Calu3 (cell line): ENCODE results near the gene TBX15. TPM values are rescaled to one million over a fixed set of nuclear protein-coding genes. Genes with fewer than 3 reads are reported as not detected.
"Not testable (repeated sequence)": the region's sequence is repeated elsewhere in the genome, so short reads cannot be mapped to it uniquely, and the experiment has no call there.

Experiments used
- BruUV-seq: library from RNA; stranded (reverse); fragments of 400-500 nt; replicated peaks from 2 replicates; lab custom pipeline; 2021; lab: Mats Ljungman, UMichigan
- CTCF ChIA-PET: fragments of 300-600 bp; sonication (Branson Sonifier 250); formaldehyde crosslinking; loops from one replicate; lab custom pipeline; 2022; ENCODE audit warnings: antibody characterized with exemption; lab: Charles Lee
- DNase-seq: peaks from one replicate; pipeline ENCODE4 v3.0.0; 2022
- H3K27ac Mint-ChIP-seq: one replicate; pipeline ENCODE4 v1.8.0; 2022; ENCODE audit warnings: mixed read lengths; ENCODE audit not compliant: unreplicated experiment
- H3K27me3 Mint-ChIP-seq: one replicate; pipeline ENCODE4 v1.8.0; 2022; ENCODE audit warnings: mixed read lengths; ENCODE audit not compliant: unreplicated experiment
- H3K36me3 Mint-ChIP-seq: one replicate; pipeline ENCODE4 v1.8.0; 2022; ENCODE audit warnings: mild to moderate bottlenecking, moderate library complexity, mixed read lengths; ENCODE audit not compliant: insufficient read depth, unreplicated experiment
- H3K4me1 Mint-ChIP-seq: one replicate; pipeline ENCODE4 v1.8.0; 2022; ENCODE audit warnings: mild to moderate bottlenecking, low read depth, mixed read lengths; ENCODE audit not compliant: unreplicated experiment
- H3K4me3 Mint-ChIP-seq: one replicate; pipeline ENCODE4 v1.8.0; 2022; ENCODE audit warnings: mild to moderate bottlenecking, low read depth, moderate library complexity, mixed read lengths; ENCODE audit not compliant: unreplicated experiment
- H3K9me3 Mint-ChIP-seq: one replicate; pipeline ENCODE4 v1.8.0; 2022; ENCODE audit warnings: low read depth, mixed read lengths; ENCODE audit not compliant: unreplicated experiment
- intact Hi-C: fragments of 100-400 bp; cut with micrococcal nuclease; formaldehyde crosslinking; loops from one replicate; pipeline ENCODE4 v1.10.0; 2022; ENCODE audit not compliant: unreplicated experiment
- total RNA-seq: library from RNA; stranded (reverse); gene quantifications from 2 replicates; pipeline ENCODE4 v1.2.3, GENCODE V29; 2022
- TF ChIP-seq, protein P1 (sequence below): fragments of 200-600 bp; IDR thresholded peaks from one replicate; pipeline ENCODE4 v1.8.0; 2022; ENCODE audit warnings: antibody characterized with exemption; ENCODE audit not compliant: unreplicated experiment

Gene TBX15
- total RNA-seq, 1 experiment from 2014 or later = not detected

DNA sequence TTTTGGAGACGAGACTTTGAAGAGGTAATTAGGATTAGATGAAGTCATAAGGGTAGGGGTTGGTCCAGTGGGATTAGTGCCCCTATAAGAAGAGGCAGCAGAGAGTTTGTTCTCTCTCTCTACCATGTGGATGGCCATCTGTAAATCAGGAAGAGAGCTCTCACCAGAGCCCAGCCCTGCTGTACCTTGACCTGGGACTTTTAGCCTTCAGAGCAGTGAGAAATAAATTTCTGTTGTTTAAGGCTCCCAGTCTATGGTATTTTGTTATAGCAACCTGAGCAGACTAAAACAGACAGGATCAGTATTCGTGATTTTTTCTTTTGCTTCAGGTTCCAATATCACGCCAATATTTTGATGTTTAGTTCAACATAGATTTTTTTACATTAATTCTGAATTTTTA is 30.0 kb downstream of the TBX15 start:
- intact Hi-C loops = no loop called here
- CTCF ChIA-PET = no interaction called here
- H3K27me3 Mint-ChIP-seq = no peaks in the 10 kb centered on the region
- no TSS peak for BruUV-seq
- H3K9me3 Mint-ChIP-seq = peaks cover under 1% of the 10 kb centered on the region
- peaks cover 5% of the 10 kb centered on the region for H3K36me3 Mint-ChIP-seq
- H3K4me1 Mint-ChIP-seq = peaks cover 34% of the 10 kb centered on the region
- DNase-seq = no peak
- H3K4me3 Mint-ChIP-seq = no peak overlapping the region
- TF ChIP-seq, protein P1, sequence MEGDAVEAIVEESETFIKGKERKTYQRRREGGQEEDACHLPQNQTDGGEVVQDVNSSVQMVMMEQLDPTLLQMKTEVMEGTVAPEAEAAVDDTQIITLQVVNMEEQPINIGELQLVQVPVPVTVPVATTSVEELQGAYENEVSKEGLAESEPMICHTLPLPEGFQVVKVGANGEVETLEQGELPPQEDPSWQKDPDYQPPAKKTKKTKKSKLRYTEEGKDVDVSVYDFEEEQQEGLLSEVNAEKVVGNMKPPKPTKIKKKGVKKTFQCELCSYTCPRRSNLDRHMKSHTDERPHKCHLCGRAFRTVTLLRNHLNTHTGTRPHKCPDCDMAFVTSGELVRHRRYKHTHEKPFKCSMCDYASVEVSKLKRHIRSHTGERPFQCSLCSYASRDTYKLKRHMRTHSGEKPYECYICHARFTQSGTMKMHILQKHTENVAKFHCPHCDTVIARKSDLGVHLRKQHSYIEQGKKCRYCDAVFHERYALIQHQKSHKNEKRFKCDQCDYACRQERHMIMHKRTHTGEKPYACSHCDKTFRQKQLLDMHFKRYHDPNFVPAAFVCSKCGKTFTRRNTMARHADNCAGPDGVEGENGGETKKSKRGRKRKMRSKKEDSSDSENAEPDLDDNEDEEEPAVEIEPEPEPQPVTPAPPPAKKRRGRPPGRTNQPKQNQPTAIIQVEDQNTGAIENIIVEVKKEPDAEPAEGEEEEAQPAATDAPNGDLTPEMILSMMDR = no peak
- H3K27ac Mint-ChIP-seq = no peak overlapping the region

DNA sequence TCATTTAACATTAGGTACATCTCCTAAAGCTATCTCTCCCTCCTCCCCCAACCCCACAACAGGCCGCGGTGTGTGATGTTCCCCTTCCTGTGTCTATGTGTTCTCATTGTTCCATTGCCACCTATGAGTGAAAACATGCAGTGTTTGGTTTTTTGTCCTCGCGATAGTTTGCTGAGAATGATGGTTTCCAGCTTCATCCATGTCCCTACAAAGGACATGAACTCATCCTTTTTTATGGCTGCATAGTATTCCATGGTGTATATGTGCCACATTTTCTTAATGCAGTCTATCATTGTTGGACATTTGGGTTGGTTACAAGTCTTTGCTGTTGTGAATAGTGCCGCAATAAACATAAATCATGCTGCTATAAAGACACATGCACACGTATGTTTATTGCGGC is 30.6 kb downstream of the TBX15 start:
- H3K4me3 Mint-ChIP-seq, H3K9me3 Mint-ChIP-seq, CTCF ChIA-PET, DNase-seq, intact Hi-C loops, H3K27me3 Mint-ChIP-seq, H3K27ac Mint-ChIP-seq, BruUV-seq, H3K36me3 Mint-ChIP-seq: not testable (repeated sequence)
- peaks cover 32% of the 10 kb centered on the region for H3K4me1 Mint-ChIP-seq

DNA sequence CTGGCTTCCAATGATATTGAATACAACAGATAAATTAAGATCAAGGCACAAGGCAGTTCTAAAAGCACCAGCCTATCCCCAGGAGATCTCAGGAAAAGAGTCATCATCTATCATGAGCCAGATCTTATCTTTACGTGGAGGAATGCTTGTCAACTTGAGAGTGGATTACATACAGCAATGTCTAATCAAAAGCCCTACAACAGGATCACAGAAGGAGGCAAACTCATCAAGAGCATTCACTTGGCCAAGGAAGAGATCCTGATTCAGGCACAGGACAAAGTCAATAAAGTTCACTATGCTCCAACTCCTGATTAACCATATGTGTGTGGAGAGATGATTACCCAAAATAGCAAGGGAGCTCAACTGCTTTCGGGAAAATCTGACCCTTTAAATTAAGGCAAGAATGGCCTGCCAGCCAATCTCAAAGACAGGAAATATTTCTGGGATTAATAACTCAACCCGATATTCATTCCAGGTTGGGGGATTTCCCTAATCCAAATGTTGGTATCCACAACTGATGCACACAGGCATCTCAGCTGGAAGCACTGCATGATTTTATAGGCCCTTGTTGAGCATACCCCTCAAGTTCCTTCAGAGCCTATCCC is 33.7 kb downstream of the TBX15 start:
- Mint-ChIP-seq H3K36me3 (no peaks in the 10 kb centered on the region), H3K4me3 (no peak overlapping the region), H3K27ac (no peak overlapping the region)

DNA sequence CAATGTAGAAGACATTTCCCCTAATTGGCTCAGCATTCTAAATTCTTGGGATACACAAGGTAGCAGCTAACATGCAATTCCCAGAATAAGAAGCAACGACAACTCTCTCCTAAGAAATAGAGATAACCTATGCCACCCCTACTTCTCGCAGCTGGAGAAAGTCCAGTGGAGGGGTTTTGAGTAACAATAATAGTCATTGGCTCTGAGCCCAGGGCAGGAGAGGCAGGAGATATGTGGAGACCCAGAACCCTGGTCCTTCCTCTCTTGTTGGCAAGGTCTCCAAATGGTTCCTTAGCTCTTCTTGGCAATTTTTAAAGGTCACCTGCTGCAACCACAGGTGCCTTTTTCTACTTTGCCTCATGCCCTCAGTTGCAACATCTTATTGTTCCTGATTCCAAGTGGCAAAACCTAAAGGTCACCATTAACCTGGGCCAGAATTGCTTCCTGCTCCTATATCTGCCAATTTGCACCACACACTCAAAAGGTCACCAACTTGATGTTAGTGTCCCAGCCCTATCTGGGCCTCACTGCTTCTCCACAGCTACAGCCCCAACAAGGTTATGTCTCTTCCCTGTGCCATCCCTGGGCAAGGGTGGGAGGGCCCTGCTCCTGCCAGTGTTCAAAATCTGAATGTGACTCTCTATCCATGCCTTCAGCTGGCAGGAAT is 36.7 kb downstream of the TBX15 start:
- BruUV-seq = no TSS peak
- peaks cover 21% of the 10 kb centered on the region for H3K4me1 Mint-ChIP-seq
- H3K36me3 Mint-ChIP-seq = no peaks in the 10 kb centered on the region
- no peaks in the 10 kb centered on the region for H3K9me3 Mint-ChIP-seq
- no peak overlapping the region for H3K27ac Mint-ChIP-seq
- CTCF ChIA-PET = no interaction called here
- no peaks in the 10 kb centered on the region for H3K27me3 Mint-ChIP-seq
- intact Hi-C loops = no loop called here
- TF ChIP-seq, protein P1 = no peak
- DNase-seq = no peak
- H3K4me3 Mint-ChIP-seq = no peak overlapping the region

More for the DNA sequence above, 33.7 kb downstream of the TBX15 start:
- intact Hi-C loops = no loop called here
- Mint-ChIP-seq H3K9me3 (no peaks in the 10 kb centered on the region), H3K27me3 (no peaks in the 10 kb centered on the region), H3K4me1 (peaks cover 13% of the 10 kb centered on the region)
- BruUV-seq = no TSS peak
- no peak for DNase-seq
- TF ChIP-seq, protein P1 = no peak
- CTCF ChIA-PET = no interaction called here

DNA sequence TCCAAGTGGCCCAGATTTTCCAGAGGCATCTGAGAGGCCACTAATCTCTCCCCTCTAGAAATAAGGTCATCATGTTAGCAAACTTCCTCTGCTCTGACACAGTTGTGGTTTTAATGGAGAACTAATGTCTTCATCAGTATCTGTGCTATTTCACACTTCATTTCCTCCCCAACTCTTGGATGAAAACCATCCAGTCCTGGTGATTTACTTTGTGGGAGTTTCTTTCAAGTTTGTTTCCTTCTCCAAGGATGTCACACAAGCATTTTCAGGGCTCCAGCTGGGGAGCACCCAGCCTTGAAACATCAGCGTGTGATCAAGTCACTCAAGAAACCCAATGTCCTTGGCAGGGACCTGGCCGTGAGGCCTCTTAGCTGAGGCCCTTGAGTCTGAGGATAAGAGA is 38.8 kb downstream of the TBX15 start:
- Mint-ChIP-seq H3K4me1 (peaks cover 21% of the 10 kb centered on the region), H3K36me3 (no peaks in the 10 kb centered on the region), H3K27ac (peak overlapping the region; percentile 45), H3K4me3 (no peak overlapping the region), H3K27me3 (no peaks in the 10 kb centered on the region), H3K9me3 (no peaks in the 10 kb centered on the region)
- CTCF ChIA-PET = interaction anchor here (0.8 to 1.1 kb wide), 2 partner anchors 10 to 59 kb away, joined by 3 to 4 read pairs; no protein-coding TSS in a partner anchor
- intact Hi-C loops = no loop called here
- no TSS peak for BruUV-seq
- TF ChIP-seq, protein P1 = no peak
- DNase-seq = no peak
